HG02981 (cell line): ENCODE results near the gene OPA1.

Source experiments
- ATAC-seq: cut with Tn5 transposase; IDR thresholded peaks from one replicate; pipeline ENCODE4 v1.9.1; 2021; ENCODE audit warnings: mild to moderate bottlenecking, moderate library complexity; ENCODE audit not compliant: unreplicated experiment

Gene OPA1

DNA sequence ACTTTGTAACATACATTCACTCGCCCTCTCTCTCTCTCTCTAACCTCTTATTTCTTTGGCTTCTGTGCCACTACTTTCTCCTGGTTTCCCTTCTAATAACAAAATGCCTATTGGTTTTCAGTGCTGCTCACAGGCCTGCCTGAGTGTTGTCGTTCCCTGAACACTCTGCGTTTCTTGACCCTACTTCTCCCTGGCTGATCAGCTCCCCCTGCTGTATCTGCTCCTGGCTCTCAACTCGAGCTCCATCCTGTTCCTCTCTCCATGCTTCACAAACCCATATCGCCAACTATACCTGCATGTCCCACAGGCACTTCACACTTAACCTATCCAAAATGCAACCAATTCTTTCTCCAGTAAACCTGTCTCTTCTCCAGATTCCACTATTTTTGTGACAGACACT lies 111.4 kb downstream of the OPA1 start:
- ATAC-seq = no peak

DNA sequence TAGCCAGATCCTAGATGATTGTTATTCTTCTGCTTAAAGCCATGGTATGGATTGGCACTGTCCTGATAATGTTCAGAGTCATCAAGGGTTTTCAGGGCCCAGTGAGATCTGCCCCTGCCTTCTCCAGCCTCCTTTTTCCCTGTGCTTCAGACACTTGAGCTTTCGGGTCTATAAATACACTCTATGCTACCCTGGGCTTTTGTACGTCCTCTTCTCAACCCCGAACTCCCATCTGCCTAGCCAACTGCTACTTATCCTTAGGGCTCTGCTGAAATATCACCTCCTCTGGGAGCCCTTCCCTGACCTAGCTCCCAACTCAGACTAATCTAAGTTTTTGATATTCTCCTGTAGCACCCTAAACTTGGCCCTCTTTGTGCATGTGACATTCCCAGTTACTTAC lies 115.3 kb downstream of the OPA1 start:
- no peak for ATAC-seq

DNA sequence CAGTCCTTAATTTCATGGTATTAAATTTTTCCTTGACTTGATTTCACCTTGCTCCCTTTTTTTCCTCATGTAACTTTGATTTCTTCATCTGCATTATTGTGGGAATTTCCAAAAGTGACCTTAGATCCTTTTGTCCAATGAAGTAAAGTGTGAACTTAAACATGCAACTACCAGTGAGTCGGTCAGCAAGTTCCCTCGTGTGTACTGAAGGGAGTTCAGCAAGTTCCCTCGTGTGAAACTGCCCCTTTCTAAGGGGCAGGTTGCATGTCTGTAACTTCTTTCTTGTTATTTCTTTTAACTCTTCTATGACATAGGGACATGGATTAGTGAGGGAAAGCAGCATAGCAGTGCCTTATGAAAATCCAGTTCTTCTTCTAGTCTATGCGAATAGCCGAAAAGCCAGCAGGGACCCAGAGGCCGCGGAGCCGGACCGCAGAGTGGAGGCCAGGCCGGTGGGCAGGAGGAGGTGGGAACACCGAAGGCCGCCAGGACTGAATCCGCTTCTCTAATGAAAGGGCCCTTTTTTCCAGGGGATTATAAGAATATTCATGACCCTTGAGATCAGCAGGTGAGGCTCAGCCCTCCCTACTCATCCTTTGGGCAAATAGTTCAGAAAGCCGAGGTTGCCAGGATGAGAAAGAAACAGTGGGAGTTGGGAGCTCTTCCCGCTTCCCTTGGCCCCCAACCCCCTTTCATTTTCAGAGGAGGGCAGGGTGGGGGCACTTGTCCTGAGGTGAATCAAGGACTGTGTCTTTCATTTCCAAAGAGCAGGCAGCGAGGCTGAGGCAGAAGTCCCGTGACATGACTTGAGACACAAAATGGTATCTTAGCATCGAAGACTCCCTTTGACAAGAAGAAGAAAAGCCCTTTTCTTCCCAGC lies 117.5 kb downstream of the OPA1 start:
- no peak for ATAC-seq

DNA sequence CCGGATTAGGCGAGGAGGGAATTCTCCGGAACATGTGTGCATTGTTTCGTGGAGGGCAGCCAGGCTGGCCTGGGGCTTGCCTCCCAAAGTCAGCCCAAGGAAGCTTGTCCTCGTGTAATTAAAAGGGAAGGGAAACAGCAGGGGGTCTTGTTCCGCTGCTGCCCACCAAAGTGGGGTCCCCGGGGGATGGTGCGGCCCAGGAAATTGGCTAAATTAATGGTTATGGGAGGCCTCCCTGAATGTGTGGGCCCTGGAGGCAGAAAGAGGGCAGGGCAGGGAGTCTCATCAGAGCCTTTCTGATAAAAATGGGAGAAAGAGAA lies 118.1 kb downstream of the OPA1 start:
- ATAC-seq = no peak

DNA sequence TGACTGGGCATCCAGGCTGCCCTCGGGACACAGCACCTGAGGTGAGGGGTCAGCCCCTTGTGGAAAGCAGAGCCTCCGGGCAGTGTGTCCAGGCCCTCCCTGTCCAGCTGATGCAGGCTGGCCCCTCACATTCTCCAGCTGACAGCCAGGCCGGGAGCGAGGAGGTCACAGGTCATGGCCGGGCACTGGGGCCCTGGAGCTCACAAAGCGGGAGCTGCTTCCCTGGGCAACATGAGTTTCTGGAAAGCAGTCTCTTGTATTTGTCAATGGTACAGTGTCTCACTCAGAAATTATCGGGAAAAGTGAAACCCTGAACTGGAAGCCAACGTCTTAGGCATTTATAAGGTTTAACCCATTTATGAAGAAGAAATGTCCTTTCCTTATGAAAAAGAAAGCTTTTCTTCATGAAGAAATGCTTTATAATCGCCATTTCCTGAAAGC lies 118.5 kb downstream of the OPA1 start:
- ATAC-seq = no peak

DNA sequence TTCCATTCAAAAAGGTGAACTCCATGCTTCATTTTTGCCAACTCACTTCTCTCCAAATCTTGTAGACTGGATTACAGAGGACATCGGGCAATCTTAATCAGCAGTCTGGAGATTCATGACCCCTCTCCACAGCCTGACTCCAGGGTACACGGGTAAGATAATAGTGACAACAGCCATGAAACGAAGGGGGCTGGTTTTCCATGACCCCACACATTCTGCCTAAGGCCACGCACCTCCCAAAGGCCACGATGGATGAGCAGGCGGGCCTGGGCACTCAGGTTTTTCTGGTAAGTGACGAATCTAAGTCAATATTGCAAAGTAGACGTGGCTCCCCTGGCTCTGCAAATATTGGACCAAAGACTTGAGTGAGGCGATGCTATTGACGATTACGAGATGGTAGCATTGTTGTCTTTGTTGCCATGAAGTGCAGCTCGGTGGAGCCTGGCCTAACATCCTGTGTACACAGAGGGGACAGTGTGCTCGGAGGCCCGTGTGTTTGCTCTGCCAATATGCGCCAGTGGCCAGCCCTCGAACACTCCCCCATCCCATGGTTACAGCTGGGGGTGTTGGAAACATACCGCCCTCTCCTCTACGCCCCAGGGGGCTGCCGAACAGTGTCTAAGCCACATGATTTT lies 119.1 kb downstream of the OPA1 start:
- ATAC-seq = no peak

DNA sequence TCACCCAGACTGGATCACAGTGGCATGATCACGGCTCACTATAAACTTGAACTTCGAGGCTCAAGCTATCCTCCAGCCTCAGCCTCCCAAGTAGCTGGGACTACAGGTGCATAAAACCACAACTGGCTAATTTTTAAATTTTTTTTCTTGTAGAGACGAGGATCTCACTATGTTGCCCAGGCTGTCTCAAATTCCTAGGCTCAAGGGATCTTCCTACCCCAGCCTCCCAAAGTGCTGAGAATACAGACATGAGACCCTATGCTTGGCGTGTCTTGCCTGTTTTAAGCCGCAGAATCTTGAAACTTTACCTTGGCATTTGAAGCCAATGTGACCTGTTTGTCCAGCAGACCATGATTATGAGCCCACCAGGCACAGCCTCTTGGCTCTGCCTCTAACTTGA lies 119.9 kb downstream of the OPA1 start:
- ATAC-seq = no peak

DNA sequence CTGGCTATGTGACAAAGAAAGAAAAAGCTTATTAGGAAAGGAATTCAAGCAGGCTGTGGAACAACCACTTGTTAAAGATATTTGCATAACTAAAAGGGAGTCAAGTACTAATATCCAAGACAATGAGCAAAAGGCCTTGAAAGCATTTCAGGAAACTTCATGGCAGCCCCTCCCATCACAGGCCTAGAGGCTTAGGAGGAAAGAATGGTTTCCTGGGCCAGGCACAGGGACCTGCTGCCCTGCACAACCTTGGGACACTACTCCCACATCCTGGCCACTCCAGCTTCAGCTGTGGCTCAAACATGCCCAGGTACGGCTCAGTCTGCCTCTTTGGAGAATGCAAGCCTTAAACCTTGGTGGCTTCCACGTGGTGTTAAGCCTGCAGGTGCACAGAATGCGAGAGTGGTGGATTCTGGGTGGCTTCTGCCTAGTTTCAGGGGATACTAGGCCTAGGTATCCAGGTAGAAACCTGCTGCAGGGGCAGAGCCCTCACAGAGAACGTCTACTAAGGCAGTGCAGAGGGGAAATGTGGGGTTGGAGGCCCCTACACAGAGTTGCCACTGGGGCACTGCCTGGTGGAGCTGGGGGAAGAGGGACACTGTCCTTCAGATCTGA lies 121.6 kb downstream of the OPA1 start:
- ATAC-seq = no peak

DNA sequence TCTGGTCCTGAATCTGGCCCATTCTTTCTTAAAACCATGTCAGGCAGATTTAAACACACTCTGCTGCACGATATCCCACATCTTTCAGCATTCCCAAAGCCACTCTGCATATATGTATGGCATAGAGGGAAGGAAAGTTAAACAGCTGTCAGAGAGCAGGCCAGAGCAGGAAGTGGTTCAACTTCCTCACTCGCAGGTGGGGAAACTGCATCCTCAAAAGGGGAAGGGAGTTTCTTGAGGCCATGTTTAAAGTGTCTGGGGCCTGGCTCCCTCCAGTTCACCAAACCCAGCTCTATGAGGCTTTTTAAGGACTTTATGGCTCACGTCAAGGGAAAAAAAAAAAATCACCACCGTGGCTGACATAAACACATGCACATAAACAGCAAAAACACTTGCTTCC lies 123.1 kb downstream of the OPA1 start:
- no peak for ATAC-seq

DNA sequence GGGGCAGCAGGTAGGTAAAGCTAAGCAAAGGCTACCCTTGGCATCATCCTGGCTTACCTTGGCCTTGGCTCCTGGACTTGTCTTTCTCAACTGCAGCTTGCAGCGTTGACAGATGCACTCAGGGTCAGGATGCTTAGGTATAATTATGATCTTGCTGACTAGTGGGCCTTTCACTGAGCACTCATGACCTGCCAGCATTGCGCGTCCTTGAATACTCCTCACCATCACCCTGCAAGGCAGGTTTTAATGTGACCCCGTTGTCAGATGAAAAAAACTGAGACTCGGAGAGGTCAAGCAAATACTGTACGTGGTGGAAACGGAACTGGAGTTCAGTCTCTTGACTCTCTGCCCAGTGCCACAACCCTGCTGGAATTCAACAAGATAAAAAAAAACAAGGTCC lies 126.7 kb downstream of the OPA1 start:
- no peak for ATAC-seq

DNA sequence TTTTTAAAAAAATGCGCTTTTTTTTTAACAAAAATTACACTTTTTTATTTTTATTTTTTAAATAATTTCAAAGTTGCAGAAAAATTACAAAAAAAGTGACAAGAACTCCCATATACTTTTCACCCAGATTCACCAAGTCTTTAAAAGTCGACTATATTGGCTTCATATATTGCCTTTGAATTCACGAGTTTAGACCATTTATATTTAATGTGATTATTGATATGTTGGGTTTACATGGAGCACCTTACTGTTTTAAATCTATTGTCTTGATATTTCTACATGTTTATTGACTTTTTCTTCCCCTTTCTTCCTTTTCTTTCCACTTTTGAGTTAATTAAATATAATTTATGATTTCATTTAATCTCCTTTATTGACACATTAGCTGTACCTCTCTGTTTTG lies 127.2 kb downstream of the OPA1 start:
- ATAC-seq = no peak

DNA sequence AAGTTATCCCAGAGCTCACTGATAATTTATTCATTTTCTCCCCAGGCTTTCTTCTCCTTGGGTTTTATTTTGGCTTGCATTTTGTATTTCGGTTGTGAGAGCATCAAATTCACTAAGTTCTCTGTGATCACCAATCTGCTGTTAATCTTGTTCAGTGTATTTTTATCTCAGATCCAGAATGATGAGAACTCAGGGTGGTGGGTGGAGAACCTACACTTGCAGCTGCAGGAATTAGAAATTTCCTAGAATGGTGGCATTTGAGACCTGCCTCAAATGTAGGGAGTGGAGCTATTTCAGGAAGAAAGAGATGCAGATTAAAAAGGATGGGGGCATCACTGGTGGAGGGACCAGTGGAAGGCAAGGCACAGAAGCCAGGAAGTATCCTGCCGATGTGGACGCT lies 129.6 kb downstream of the OPA1 start:
- no peak for ATAC-seq

DNA sequence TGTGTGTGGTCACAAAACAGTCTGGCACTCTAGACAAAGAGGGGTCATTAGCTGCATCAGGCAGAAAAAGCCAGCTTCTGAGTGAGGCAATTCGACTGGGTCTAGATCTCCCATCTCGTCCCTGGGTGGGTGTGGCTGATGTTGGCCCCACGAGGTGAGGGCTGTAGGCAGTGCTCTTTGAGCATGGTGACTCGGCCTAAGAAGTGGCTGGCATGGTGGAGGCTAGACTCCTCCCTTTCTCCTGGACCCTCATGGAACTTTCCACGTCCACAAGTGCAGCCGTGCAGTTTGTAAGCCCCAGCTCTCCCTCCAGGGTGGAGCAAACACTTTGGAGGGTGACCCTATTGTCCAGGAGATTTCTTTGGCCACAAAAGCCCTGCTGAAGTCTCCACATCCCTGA lies 134.1 kb downstream of the OPA1 start:
- no peak for ATAC-seq

DNA sequence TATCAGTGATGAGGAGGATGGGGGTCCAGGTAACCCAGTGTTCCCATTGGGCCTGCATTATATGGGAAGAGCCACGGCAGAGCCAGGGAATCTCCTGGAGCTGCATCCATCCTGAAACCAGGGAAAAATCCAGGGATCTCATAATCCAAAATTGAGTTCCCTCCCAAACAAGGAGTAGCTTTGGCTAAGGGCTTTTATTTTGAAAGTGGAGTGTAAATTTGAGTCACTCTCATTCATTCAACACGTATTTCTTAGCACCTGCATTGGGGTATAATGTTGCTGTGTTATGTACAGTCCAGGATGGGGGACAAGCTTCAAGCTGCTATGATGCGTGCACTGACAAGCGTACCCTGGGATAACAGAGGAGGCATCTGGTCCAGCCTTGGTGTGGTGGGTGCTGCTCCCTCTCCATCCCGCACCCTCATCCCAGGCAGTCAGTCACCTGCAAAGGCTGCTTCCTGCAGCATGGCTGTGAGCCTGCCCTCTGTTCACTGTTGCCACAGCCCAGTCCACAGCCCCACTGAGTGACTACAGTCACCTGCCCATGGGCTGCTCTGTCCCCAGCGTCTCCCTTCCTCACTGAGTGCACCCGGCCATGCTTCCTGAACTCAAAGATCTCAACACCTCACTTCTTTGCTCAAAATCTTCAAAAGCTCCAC lies 135.6 kb downstream of the OPA1 start:
- ATAC-seq = no peak

DNA sequence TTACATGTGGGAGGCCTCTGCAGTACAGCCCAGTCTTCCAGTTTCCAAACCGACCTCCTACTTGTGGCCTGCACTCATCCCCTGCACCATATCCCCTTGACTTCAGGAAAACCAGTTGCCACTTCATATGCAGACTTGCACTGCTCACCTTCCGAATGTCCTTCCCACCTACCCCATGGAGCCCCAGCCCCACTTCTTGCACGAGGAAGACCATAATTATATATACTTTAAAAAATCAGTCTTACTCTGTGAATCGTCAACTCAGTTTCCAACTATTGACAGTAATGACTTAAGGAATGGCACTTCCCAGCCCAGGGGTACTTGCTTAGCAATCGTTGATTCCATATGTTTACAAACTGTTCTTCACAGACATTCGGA lies 136.1 kb downstream of the OPA1 start:
- ATAC-seq = no peak

DNA sequence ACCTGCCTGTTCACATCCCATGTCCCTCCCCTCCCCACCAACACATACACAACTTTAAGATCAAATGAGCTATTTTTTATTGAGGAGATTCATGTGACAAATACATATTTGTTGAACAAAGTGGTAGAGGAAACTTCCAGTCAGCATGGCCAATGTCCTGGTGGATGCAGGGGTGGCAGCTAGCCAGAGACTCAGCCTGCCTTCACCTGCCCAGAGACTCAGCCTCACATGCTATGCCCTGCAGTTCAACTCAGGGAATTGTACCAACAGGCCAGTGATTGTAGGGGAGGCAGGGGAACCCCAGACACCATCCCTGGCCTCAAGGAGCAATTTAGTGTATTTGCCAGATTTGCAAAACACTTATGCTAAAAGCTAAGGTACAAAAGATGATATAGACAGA lies 136.6 kb downstream of the OPA1 start:
- ATAC-seq = no peak

DNA sequence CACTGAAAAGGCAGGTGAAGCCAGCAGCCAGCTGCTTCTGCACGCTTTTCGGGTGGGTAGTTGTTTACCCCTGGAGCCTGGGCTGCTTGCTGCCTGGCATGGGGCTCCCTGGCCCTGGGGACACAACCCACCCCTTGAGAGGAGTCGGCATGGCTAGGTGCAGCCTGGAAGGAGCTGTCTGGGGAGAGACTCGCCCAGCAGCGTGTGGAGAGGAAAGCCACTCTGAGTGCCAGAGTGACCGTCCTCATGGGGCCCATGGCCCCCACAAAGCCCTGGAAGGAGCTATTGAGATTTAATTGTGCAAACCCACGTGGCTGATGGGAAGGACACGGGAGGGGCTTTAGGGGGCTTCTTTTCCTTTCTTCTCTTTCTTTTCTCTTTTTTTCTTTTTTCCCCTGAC lies 137.5 kb downstream of the OPA1 start:
- ATAC-seq = no peak

DNA sequence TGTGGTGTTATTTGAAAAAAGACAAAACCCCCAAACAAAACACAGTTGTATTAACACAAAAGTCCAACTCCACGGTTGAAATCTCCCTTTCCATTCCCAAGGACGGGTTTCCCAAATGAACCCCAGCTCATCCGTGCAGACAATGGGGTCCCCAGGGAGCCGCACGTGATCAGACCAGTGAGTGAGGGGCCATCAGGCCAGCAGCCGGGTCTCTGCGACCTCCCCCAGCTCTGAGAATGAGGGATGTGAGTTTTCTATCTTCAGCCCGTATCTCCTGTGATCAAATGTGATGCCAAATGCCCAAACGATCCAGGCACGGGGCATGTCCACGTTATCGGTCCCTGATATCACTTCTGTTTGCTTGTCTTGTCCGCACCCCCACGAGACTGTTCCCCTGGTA lies 138.0 kb downstream of the OPA1 start:
- ATAC-seq = no peak

DNA sequence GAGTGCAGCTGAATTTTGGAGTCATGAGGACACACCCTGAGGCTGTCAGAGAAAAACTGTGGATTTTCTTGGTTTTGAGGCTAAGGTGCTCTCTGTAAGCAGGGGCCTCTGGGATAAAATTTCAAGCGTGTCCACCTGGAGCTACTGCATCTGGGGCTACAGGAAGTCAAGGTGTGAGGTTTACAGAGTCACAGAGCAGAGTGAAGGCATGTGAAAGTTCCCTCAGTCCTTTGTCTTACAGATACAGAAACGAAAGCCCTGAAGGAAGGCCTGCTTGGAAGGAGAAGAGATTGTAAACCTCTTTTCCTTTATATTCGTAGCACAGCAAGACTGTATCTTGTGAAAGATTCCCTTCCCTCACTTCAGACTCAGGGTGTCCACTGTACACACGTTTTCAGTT lies 138.6 kb downstream of the OPA1 start:
- no peak for ATAC-seq

DNA sequence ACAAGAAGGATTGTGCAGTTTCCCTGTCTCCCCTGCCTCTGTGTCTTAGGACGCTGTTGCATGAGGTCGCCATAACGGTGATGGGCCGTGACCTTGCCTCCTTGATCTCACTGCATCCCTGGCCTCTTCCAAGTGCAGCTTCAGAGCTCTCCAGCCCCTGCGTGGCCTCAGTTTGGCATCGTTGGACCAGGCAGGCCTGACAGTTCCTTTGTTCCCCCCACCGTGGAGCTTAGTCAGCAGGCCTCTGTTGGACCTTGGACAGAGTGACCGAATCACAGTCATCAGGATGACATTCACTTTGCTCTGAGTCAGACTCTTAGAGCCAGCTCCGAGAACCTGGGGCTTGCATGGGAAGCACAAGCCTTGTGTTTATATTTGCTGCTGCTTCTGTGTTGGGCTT lies 139.4 kb downstream of the OPA1 start:
- ATAC-seq = no peak

DNA sequence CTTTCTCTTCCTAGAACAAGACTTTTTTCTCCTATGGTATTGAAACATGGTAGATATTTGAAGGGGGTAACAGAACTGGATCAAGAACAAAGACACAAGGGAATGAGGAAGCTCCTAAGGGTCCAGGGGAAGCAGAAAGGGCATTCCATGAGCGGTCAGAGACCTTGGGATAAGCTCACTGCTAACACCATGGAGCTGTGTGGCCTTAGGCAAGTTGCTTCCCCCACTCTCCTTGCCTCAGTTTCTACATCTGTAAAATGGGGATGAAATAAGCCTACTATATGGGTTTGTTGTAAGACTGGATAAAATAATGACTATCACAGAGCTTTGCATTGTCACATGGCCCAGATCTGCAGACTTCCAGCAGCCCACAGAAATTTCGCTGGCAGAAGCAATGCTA lies 139.8 kb downstream of the OPA1 start:
- ATAC-seq = no peak
